ENCODE data around the gene BMAL2. TPM values are rescaled to one million over a fixed set of nuclear protein-coding genes. Genes with fewer than 3 reads are reported as not detected.

Gene BMAL2
- total and polyA plus RNA-seq, 2 of the 13 experiments (the other 11 are each of a cell fraction or from before 2014, with no cell fraction given), result 4.8 to 27.4 TPM

GRCh38 chr12:27289414-27289813, 43.2 kb upstream of the BMAL2 start (continued):
- TF ChIP-seq ZNF280D (CRISPR knock-in tag; IDR thresholded peaks at IDR 0.05) (no peak), ZNF430 (CRISPR knock-in tag; IDR thresholded peaks at IDR 0.05) (no peak), MAFG (CRISPR knock-in tag; IDR thresholded peaks at IDR 0.05) (no peak), HIVEP1 (CRISPR knock-in tag; IDR thresholded peaks at IDR 0.05) (no peak), HDAC2 (CRISPR knock-in tag; IDR thresholded peaks at IDR 0.05) (no peak), CHD2 (IDR thresholded peaks at IDR 0.05; ENCODE audit: low read depth, low read length) (no peak), ZNF468 (CRISPR knock-in tag; IDR thresholded peaks at IDR 0.05) (no peak), NR2F1 (CRISPR knock-in tag; IDR thresholded peaks at IDR 0.05) (no peak), SIX4 (CRISPR knock-in tag; IDR thresholded peaks at IDR 0.05) (no peak), CCDC6 (CRISPR knock-in tag; IDR thresholded peaks at IDR 0.05) (no peak)

DNA sequence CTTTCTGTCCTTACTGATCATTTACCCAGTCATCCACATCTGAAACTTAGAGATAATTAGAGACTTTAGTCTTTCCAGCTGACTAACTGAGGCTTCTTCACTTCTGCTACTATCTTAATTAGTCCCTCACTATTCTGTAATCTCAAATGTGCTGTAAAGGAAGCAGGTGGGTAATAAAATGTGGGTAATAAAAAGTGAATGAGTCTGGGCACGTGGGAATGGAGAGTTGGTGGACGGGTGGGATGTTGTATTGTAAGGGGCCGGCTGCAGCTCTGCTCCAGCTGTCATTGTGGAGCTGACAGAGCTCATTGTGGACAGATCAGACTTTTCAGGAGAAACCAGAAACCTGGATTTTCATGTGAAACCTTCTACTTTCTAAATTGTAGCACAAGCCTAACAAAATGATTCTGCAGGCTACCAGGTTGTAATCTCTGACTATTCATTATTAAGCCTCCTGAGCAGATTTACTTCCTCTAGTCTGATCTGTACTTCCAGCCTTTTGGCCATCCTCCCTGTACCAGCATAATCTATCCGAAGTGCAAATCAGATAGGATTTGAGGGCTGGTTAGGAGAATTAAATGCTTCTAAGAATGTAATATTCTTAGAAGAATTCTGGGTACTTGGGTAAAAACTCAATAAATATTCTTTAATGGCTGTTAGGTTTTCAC, 42.0 kb upstream of the BMAL2 start:
- intact Hi-C loops (cut with micrococcal nuclease; ENCODE audit: unreplicated experiment), result loop anchor here (5.0 kb wide), 1 partner anchor 48 kb away; the partner anchor contains the start of gene STK38L
- H3K36me3 ChIP-seq (replicated peaks in 1 of 2; ENCODE audit: control insufficient read depth in 1 of 2, insufficient read depth in 2 of 2, low read length in 2 of 2), result no peaks in the 10 kb centered on the region
- ATAC-seq (no peak), DNase-seq (ENCODE audit: low spot score) (no peak), FAIRE-seq (no peak)
- CTCF ChIA-PET (ENCODE audit: low intra/inter-chr PET ratio, low total read pairs), result no interaction called here
- TF ChIP-seq PHF5A (CRISPR knock-in tag; IDR thresholded peaks at IDR 0.05; ENCODE audit: low read depth, unreplicated experiment) (no peak), ESRRA (CRISPR knock-in tag; IDR thresholded peaks at IDR 0.05; ENCODE audit: low read depth) (no peak), ADNP (CRISPR knock-in tag; IDR thresholded peaks at IDR 0.05) (no peak), SRY (CRISPR knock-in tag; IDR thresholded peaks at IDR 0.05) (no peak), ZBTB21 (CRISPR knock-in tag; IDR thresholded peaks at IDR 0.05) (no peak), SOX13 (IDR thresholded peaks at IDR 0.05) (no peak), SOX13 (CRISPR knock-in tag; conservative IDR thresholded peaks at IDR 0.05 in 1 of 2, IDR thresholded peaks at IDR 0.05 in 1 of 2) (no peak), ELF3 (CRISPR knock-in tag; IDR thresholded peaks at IDR 0.05) (no peak), HNRNPL (IDR thresholded peaks at IDR 0.05; ENCODE audit: low read depth, low read length) (no peak), BRD4 (CRISPR knock-in tag; IDR thresholded peaks at IDR 0.05) (no peak), CEBPB (IDR thresholded peaks at IDR 0.05; ENCODE audit: borderline replicate concordance, low read depth, low read length) (no peak), HNRNPK (IDR thresholded peaks at IDR 0.05; ENCODE audit: low read depth, low read length, poor library complexity, severe bottlenecking) (no peak), PTBP1 (IDR thresholded peaks at IDR 0.05; ENCODE audit: low read depth, low read length, poor library complexity, severe bottlenecking) (no peak)
- H3K4me1 ChIP-seq (ENCODE audit: insufficient read depth, low read length), result peaks cover 26% of the 10 kb centered on the region
- in situ Hi-C loops (cut with HindIII; ENCODE audit: extremely low pct_ligation_motif_present, low pct_unique_long_range_greater_than_20kb), result no loop called here
- no peaks in the 10 kb centered on the region for H3K79me2 ChIP-seq (ENCODE audit: insufficient read depth, low read length)
- H3K4me3 ChIP-seq (replicated peaks in 1 of 3; ENCODE audit: insufficient read depth in 1 of 3, low read depth in 2 of 3, low read length in 3 of 3), result no peak overlapping the region
- H4K20me1 ChIP-seq (ENCODE audit: insufficient read depth, low read length), result no peaks in the 10 kb centered on the region
- H3K9ac ChIP-seq (ENCODE audit: insufficient read depth, low read depth, low read length), result no peak overlapping the region
- no TSS peak for BruUV-seq (replicated peaks)
- no peak overlapping the region for H3K27ac ChIP-seq (ENCODE audit: extremely low read length, insufficient read depth, low read length)
- 96% methylated on average over 4 of the region's 4 CpGs for WGBS (ENCODE audit: low lambda C conversion rate)
- H3K9me3 ChIP-seq (ENCODE audit: low read length), result no peaks in the 10 kb centered on the region
- no peaks in the 10 kb centered on the region for H3K27me3 ChIP-seq (ENCODE audit: control insufficient read depth in 1 of 2, insufficient read depth in 2 of 2, low read length in 2 of 2)
- H3K4me2 ChIP-seq (ENCODE audit: low read depth, low read length), result no peak overlapping the region
- POLR2A ChIA-PET, result no interaction called here
- no peak overlapping the region for H2AFZ ChIP-seq (ENCODE audit: low read length)
